ENCODE results near the gene SIRPA.

DNA sequence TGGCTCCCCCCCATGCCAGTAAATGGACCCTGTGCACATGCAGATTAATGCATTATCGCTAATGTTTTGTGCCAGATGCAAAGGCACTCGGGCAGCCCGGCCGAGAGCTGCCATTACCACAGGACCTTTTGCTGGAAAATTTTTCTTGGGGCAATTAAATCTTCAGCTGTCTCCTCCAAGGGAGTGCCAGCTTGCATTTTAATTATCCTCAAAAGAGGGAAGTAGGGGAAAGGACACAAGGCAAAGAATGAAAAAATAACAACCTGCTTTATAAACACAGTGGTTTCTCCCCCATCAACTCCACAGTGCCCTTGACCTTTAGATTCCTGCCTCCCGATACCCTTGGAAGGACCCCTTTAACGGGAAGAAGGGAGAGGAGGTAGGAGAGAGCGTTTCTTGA, 50.5 kb downstream of the SIRPA start:
- TF ChIP-seq, protein P1, sequence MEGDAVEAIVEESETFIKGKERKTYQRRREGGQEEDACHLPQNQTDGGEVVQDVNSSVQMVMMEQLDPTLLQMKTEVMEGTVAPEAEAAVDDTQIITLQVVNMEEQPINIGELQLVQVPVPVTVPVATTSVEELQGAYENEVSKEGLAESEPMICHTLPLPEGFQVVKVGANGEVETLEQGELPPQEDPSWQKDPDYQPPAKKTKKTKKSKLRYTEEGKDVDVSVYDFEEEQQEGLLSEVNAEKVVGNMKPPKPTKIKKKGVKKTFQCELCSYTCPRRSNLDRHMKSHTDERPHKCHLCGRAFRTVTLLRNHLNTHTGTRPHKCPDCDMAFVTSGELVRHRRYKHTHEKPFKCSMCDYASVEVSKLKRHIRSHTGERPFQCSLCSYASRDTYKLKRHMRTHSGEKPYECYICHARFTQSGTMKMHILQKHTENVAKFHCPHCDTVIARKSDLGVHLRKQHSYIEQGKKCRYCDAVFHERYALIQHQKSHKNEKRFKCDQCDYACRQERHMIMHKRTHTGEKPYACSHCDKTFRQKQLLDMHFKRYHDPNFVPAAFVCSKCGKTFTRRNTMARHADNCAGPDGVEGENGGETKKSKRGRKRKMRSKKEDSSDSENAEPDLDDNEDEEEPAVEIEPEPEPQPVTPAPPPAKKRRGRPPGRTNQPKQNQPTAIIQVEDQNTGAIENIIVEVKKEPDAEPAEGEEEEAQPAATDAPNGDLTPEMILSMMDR (IDR thresholded peaks at IDR 0.05): no peak
- TF ChIP-seq POLR2A (IDR thresholded peaks at IDR 0.05): no peak
